SHP77 treated with DMSO at 0.1 percent for 48 hours (cell line): ENCODE measurements around the gene SLC66A2.
"Not testable (repeated sequence)": the region's sequence is repeated elsewhere in the genome, so short reads cannot be mapped to it uniquely, and the experiment has no call there.

Experiments used
- DNase-seq: peaks from one replicate; lab custom pipeline; 2025; lab: John Stamatoyannopoulos, UW

Gene SLC66A2

DNA sequence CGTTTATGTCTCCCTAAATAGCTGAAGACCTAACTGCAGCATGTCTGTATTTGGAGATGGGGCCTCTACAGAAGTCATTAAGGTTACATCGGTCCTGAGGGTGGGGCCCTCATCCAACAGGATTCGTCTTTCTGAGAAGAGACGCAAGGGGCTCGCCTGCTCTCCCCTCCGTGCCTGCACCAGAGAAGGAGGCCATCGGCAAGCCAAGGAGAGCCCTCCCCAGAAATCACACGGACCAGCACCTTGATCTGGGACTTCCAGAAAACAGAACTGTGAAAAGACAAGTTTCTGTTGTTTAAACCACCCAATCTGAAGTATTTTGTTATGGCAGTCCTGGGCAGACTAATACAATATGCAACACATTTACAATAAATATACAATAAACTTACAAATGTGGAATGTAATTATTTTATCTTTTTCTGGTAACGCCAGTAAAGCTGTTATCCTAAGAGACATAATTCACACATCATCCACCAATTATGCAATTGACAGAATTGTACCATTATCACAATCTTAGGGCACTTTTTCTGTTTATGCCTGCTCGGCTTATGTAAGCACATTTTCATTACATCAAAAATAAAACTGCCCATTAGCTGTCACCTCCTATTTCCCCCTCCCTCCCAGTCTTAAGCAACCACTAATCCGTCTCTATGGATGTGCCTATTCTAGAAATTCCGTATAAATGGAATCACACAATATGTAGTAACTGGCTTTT, 19.1 kb upstream of the SLC66A2 start:
- no peak for DNase-seq

DNA sequence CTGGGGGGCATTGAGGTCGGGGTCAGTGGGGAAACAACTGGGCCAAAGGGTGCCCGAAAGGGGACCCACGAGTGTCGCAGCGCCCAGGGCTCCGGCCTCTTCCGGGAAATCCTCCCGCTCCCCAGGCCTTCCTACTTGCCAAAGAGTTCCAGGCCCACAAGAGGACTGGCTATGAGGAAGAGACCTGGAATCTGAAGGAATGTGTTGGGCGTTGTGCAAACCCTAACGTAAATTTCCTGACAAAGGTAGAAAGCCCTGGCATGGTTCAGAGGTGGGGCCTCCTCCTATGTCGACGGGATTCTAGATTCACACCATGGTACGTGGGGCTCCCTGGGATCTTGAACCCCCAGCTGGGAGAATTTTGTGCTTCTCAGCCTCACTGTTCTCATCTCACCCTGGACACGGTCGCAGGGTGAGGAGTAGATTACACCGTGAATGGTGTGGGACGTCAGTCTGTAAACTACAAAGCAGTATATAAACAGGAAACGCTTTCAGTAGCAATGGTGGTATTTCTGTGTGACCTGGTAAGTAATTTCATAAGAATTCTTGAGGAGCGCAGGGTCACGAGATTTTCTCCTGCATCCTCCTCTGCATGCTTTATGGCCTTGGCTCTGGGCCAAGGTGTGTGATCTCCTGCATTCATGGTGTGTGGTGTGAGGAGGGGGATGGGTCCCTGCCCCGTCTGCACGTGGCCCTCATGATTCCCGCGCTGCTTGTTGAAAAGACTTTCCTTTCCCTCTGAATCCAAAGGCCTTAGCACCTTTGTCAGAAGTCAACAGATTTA, 13.9 kb upstream of the SLC66A2 start:
- DNase-seq: no peak

DNA sequence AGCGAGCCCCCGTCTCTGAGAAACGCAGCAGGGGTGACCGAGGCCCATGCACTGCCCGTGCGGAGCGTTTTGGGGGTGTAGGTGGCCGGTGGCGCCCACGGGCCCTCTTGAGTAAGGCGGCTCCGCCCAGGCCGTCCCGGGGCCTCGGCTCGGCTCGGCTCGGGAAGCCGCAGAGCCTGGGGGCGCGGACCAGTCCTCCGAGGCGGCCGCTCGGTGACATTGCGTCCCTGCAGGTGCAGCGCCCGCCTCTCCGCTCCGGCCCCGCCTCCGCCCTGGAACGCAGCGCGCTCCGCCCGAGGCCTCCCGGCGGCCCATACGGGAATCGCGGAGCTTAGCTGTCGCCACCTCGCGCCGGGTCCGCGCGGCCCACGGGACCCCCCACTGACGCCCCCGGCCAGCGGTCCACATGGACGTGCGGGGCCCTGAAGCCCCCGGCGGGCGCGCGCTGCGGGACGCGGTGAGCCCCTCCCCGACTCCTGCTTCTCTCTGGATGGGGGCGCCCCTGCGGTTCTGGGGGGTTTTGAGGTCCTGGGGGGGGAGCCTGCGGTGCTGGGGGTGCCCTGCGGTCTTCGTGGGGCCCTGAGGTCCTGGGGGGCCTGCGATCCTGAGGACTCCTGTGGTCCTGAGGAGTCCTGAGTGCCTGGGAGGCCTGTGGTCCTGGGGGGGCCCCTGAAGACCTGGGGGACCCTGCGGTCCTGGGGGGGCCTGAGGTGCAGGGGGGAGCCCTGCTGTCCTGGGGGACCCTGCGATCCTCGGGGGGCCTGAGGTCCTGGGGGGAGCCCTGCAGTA, 13.1 kb upstream of the SLC66A2 start, which contains the start of gene HSBP1L1:
Gene HSBP1L1 (plus strand): TSS at position 314 of the 789 bp plus-strand sequence. CDS start 93 bp downstream, at position 407.
- DNase-seq: no peak

DNA sequence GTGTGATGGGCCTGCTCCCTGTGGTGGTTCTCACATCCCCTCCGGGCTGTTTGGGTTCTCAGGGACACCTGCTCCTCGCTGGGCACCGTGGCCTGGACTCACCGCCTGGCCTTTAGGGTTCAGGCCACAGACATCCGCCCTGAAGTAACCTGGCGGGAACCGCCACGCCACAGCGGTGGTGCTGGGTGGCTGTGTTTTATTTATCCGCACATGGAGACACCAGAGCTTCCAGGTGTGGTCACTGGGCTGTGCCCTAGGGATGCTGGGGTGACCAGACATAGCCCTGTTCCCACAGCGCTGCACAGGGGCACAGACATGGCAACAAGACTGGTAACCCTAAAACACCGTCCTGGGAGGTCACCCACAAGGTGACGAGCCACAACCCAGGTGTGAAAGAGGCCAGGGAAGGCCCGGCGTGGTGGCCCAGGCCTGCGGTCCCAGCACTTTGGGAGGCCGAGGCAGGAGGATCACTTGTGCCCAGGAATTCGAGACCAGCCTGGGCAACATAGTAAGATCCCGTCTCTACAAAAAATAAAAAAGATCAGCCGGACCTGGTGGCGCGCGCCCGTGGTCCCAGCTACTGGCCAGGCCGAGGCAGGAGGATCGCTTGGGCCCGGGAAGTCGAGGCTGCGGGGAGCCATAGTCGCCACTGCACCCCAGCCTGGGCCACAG, 12.3 kb upstream of the SLC66A2 start:
- DNase-seq: no peak

DNA sequence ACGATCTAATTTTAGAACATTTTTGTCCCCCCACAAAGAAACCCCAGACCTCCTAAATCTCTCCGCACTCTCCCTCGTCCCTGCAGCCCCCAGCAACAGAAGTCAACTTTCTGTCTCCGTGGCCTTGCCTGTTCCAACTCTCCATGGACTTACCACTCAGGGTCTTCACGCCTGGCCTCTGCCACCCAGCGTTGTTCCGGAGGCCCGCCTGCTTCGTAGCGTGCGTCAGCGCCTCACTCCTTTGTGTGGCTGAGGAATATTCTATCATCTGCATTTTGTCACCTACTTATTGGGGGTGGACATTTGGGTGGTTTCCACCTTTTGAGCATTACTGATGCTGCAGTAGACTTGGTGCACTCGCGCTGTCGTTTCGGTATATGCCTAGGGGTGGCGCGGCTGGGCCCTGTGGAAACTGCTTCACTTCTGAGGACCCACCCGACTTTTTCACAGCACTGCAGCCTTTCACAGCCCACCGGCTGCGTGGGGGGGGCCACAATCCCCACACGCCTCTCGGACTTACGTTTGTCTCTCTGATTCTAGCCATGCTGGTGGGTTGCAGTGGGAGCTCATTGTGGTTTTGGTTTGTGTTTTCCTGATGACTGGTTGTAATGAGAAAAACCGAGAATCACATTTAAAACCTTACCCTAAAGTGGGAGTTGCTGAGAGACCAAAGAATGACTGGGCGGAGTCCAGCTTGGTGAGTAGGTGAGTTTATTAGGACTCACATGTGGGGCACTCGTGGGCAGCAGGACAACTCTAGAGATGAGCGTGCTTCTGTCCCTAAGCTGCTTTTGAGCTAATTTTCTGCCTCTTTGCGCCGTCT, 11.6 kb upstream of the SLC66A2 start:
- DNase-seq: no peak

DNA sequence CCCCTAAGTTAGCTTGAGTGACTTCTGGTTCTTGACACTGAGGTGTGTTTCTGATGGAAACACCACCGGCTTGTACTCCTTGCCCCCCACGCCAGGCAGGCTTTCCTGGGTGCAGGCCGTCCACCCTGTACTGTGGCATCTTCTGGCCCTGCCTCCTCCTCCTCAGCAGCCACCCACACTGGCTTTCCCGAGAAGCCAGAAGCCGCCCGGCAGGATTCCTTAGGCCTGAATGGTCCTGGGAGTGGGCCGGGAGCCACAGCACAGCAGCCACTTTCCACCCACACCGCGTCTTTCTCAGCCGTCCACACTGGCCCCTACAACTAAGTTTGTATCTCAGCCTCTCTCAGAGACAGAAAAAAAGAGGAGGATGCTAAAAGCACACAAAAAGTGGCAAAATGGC, 10.9 kb upstream of the SLC66A2 start:
- no peak for DNase-seq

DNA sequence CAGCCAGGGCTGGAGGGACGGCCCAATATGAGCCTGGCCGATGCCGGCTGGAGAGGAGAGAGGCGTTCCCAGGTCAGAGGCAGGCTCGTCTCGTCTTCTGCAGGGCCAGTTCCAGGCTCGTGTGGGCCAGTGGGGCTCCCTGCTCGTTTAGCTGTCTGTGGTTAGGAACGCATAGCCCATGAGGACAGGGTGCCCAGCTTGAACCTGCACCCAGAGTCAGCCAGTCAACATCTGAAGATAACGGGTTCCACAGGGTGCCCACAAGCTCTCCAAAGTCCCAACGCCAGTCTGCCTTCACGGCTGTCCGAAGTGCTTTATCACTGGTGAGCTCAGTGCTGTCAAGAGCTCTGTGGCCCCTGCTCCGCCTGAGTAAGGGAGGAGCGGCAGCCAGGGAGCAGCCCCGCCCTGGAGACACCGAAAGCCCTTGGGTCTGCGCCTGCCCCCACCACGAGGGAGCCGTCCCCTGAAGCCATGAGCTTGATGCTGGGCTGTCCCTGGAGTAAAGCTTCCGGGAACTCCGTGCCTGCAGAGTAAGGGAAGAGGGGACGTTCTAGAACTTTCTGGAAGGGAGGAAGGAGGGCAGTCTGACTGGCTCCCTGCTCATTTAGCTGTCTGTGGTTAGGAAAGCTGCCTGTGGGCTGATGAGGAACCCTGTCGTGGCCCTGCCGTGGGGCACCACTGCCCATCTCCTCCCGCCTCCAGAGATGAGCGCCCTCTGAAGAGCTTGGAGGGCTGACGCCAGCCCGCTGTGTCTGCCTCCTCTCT, 10.3 kb upstream of the SLC66A2 start:
- DNase-seq: no peak

DNA sequence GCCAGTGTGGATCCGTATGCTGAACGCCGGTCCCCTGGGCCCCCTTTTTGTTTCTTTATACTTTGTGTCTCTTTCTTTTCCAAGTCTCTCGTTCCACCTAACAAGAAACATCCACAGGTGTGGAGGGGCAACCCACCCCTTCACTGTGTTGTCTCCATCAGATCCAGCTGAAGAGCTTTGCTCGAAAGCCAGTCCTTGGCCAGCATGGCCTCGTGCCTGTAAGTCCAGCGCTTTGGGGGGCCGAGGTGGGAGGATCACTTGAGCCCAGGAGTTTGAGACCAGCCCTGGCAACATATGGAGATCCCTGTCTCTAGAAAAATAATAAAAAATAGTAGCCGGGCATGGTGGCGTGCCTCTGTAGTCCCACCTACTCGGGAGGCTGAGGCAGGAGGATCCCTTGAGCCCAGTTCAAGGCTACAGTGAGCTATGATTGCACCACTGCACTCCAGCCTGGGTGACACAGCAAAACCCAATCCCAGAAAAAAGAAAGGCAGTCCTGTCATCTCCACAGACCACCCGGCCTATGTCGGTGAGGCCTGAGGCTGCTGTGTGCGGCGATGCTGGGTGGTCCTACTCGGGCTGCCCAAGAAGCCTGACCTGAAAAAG, 9.6 kb upstream of the SLC66A2 start:
- DNase-seq: no peak

DNA sequence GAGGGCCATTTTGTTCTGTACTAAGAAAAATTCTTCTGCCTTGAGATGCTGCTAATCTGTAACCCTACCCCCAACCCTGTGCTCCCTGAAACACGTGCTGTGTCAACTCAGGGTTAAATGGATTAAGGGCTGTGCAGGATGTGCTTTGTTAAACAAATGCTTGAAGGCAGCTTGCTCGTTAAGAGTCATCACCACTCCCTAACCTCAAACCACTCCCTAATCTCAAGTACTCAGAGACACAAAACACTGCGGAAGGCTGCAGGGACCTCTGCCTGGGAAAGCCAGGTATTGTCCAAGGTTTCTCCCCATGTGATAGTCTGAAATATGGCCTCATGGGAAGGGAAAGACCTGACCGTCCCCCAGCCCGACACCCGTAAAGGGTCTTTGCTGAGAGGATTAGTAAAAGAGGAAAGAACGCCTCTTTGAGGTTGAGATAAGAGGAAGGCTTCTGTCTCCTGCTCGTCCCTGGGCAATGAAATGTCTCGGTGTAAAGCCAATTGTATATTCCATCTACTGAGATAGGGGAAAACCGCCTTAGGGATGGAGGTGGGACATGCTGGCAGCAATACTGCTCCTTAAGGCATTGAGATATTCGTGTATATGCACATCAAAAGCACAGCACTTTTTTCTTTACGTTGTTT, 8.8 kb upstream of the SLC66A2 start:
- DNase-seq: not testable (repeated sequence)

DNA sequence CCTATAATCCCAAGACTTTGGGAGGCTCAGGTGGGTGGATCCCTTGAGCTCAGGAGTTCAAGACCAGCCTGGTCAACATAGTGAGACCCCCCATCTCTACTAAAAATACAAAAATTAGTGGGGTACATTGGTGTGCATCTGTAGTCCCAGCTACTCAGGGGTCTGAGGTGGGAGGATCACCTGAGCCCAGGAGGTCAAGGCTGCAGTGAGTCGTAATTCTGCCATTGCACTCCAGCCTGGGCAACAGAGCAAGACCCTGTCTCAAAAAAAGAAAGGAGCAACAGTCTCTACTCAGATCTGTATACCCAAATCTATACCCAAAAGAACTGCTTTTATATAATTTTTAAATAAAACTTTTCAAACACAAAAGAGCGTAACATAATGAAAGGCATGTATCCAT, 7.5 kb upstream of the SLC66A2 start:
- DNase-seq: no peak

DNA sequence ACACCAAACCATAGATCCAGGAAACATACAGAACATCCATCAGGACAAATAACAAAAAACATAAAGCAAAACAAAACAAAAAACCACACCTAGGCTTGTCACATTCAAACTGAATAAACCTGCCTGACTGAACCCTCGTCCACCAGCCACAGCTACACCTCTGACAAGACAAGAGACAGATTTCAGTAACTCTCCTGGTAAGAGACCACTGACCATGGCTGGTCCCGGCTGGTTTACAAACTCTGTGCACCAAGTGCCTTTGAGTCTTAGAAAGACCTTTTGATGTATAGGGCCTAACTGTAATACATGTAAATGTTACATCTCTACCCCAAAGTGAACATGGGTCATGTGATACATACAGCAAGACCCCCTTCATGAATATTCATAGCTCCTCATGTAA, 4.8 kb upstream of the SLC66A2 start:
- DNase-seq: no peak

DNA sequence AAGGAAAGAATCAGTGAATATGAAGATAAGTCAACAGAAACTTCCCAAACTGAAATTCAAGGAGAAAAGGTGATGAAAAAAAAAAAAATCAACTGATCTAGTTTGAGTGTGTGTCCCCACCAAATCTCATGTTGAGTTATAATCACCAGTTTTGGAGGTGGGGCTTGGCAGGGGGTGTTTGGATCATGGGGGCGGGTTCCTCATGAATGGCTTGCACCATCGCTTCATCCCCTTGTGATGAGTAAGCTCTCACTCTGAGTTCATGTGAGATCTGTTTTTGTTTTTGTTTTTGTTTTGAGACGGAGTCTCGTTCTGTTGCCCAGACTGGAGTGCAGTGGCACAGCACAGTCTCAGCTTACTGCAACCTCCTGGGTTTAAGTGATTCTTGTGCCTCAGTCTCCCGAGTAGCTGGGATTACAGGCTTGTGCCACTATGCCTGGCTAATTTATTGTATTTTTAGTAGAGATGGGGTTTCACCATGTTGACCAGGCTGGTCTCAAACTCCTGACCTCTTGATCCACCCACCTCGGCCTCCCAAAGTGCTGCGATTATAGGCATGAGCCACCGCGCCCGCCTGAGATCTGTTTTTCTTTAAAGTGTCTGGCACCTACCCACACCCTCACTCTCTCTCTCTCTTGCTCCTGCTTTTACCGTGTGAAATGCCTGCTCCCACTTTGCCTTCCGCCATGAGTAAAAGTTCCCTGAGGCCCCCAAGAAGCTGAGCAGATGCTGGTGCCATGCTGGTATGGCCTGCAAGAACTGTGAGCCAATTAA, 4.0 kb upstream of the SLC66A2 start:
- DNase-seq: no peak

DNA sequence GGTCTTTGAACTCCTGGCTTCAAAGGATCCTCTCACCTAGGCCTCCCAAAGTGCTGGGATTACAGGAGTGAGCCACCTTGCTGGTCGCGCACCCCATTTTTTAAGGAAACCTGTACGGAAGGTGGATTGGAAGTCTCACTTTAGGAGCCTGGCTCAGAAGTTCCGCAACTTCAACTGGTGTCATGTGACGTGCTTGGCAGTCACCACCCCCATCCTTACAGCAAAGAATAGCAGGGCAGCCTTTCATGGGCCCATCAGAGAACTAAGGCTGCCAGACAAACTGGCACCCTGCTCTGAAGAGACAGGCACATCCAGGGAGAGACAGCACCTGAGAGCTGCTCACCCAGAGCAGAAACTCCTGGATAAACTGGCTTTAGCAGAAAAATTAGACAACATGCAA, 3.3 kb upstream of the SLC66A2 start:
- no peak for DNase-seq

DNA sequence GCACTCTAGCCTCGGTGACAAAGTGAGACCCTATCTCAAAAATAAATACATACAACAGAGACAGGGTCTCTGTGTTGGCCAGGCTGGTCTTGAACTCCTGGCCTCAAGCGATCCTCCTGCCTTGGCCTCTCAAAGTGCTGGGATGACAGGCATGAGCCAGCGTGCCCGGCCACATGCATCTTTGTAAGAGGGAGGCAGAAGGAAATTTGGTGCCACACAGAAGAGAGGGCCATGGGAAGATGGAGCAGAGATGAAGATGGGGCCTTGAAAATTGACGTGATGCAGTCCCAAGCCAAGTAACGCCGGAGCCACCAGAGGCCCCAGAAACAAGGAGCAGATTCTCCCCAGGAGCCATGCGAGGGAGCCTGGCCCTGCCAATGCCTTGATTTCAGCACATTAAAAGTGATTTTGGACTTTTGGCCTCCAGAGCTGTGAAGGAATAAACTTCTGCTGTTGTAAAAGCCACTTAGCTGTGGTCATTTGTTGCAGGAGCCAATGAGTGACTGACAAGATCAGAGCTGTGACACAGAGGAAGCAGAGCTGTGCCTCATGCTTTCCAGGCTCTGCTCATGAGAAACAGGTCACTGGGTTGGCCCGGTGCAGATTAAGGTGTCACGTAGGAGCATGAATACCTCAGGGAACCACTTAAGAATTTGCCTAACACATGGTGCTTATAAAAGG, 2.7 kb upstream of the SLC66A2 start:
- no peak for DNase-seq

DNA sequence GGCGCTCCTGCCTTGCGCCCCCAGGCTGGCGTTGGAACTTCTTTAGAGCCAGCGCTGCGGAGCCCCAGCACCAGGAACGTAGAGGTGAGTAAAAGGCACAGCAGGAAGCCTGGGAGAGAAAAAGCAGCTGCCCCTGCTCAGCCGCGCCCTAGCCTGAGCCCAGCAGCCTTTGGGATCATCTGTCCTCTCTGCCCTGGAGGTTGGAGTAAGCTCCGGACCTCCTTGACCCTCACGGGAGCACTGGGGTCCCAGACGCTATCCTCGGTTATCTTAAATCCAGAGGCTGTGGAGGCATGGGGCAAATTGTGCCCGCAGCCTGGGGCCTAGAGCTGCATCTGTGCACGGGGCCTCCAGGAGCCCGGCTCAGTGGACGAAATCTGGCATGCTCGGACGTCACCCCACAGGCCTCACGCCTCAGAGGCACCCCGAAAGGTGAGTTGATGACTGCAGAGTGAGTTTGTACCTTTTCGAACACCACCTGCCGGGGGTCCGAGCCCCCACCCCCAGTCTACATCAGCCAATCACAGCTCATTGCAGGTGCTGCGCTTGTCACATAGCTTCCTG, 1.6 kb upstream of the SLC66A2 start:
- no peak for DNase-seq

DNA sequence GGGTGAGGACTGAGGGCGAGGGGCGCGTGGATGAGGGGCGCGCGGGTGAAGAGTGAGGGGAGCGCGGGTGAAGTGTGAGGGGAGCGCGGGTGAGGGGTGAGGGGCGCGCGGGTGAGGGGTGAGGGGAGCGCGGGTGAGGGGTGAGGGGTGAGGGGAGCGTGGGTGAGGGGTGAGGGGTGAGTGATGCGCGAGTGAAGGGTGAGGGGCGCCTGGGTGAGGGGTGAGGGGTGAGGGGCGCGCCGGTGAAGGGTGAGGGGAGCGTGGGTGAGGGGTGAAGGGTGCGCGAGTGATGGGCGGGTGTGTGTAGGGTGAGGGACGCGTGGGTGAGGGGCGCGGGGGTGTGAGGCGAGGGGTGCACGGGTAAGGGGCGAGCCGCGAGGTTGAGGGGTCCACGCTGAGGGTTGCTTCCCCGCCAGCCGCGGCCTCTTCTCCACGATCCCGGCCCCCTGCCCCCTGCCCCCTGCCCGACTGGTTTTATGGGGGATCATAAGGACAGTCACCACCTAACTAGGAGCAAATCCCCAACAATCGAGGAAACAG, 1.1 kb upstream of the SLC66A2 start:
- DNase-seq: no peak

DNA sequence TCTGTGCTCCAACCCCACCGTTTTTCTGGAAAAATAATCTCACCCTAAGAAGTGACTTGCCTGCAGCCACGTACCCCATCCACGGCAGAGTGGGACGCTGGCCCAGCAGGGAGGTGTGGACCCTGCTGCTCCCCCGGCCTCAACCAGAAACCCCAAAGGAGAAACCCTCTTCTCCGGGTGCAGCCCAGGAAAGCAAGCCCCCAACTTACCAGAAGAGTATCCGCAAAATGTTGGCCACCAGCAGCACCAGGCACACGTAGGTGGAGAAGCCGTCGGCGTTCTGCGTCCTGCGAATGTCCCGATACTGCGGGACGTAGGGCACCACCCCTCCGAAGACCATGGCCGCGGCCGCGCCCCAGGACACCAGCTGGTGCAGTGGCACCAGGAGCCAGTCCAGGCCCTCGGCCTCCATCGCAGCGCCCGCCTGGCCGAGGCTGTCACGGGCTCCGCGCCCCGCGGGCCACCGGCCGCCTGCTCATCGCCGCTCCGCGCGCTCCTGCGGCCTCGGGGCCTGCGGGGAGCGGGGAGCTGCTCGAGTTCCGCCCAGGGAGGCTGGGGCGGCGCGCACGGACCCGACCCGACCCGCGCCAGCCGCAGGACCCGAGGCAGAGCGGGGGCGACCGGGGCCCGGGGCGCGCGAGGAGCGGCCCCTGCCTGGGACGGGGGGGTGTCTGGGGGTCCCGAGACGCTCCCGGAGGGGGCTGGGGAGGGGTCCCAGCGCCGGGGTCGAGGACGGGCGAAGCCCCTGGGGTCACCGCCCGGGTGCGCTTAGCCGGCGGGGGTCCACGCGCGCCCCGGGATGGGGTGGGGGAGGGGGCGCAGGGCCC, 725 bp downstream of the SLC66A2 start:
- DNase-seq: no peak
